ENCODE results near the gene RUBCNL. TPM values are rescaled to one million over a fixed set of nuclear protein-coding genes. Genes with fewer than 3 reads are reported as not detected.
"Not testable (repeated sequence)": the region's sequence is repeated elsewhere in the genome, so short reads cannot be mapped to it uniquely, and the experiment has no call there.

Gene RUBCNL, protein sequence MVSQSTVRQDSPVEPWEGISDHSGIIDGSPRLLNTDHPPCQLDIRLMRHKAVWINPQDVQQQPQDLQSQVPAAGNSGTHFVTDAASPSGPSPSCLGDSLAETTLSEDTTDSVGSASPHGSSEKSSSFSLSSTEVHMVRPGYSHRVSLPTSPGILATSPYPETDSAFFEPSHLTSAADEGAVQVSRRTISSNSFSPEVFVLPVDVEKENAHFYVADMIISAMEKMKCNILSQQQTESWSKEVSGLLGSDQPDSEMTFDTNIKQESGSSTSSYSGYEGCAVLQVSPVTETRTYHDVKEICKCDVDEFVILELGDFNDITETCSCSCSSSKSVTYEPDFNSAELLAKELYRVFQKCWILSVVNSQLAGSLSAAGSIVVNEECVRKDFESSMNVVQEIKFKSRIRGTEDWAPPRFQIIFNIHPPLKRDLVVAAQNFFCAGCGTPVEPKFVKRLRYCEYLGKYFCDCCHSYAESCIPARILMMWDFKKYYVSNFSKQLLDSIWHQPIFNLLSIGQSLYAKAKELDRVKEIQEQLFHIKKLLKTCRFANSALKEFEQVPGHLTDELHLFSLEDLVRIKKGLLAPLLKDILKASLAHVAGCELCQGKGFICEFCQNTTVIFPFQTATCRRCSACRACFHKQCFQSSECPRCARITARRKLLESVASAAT
- 10 to 100 TPM; 13.5 to 35.2 (median 32.6) TPM for total RNA-seq
- long read RNA-seq, donor 1, partial matches to known transcripts, result 2 of 14 reads
- long read RNA-seq, donor 1, other reads (novel, unspliced or antisense), result 9 of 14 reads
- long read RNA-seq, donor 2, partial matches to known transcripts, result 3 of 12 reads
- long read RNA-seq, donor 2, other reads (novel, unspliced or antisense), result 6 of 12 reads

DNA sequence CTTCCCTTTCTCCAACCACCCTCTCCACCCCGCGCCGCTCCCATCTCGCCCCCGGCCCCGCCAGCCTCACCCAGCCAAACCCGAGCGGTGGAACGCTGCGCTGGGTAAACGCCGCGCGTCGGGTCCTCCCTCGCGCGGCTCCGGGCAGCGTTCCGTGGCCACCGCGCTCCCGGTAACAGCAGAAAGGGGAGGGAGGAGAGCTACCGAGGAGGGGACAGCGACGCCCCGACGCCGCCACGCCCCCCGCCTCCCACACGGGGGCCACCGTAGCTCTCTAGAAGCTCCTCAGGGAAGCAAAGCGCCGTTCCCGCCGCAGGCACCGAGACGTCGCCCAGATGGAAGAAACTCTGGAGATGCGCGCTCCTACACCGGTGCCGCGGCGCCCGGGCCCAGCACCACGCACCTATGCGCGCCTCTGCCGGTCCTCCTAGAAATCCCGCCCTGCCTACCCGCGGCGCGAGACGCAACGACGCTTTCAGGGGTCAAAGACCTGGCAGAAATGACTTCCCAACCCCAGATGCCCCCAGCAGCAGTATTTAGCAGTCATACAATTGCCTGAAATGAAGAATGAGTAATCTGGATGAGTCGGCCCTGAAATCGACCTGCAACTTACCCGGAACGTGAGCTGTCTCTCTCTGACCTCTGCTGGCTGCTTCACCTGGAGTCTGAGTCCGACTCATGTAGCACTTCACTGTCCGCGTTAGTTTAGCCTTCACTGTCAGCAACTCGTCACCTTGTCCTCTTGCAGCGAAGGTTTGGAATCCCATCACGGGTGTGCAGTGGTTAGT, at the start of gene RUBCNL:
RUBCNL (minus strand) TSS at position 189 of the 788 bp plus-strand sequence. CDS start 14,777 bp downstream, outside the sequence.
- Histone ChIP-seq H3K4me1 (ENCODE audit: low read depth) (peaks cover 26% of the 10 kb centered on the region), H3K4me3 (peak within 1 kb of the TSS; percentile 23), H3K9me3 (no peaks in the 10 kb centered on the region), H3K36me3 (ENCODE audit: low read depth) (no peaks in the 10 kb centered on the region)
- DNase-seq (peak; percentile 77 to 87 (median 85)), ATAC-seq (peak; percentile 77)
- intact Hi-C loops (cut with DNase I, micrococcal nuclease), result no loop called here
- TF ChIP-seq, protein P1, sequence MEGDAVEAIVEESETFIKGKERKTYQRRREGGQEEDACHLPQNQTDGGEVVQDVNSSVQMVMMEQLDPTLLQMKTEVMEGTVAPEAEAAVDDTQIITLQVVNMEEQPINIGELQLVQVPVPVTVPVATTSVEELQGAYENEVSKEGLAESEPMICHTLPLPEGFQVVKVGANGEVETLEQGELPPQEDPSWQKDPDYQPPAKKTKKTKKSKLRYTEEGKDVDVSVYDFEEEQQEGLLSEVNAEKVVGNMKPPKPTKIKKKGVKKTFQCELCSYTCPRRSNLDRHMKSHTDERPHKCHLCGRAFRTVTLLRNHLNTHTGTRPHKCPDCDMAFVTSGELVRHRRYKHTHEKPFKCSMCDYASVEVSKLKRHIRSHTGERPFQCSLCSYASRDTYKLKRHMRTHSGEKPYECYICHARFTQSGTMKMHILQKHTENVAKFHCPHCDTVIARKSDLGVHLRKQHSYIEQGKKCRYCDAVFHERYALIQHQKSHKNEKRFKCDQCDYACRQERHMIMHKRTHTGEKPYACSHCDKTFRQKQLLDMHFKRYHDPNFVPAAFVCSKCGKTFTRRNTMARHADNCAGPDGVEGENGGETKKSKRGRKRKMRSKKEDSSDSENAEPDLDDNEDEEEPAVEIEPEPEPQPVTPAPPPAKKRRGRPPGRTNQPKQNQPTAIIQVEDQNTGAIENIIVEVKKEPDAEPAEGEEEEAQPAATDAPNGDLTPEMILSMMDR (IDR thresholded peaks at IDR 0.05), result no peak

DNA sequence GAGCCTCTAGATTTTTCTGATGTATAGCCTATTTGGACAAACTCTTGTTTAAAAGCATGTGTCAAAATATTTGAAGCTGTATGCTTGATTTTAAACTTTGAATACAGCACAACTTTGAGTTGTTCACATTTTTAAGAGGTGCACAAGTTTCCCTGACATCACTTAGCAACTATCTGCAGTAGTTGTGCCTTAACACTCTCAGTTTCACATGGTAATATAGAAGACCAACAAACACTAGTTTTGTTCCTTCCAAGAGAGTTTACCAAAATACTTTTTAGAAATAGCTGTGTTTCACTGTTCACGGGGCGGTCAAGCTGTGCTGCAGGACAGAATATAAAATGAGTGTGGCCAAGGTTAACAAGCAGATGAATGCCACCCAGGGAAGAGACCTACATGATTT, 42.5 kb upstream of the RUBCNL start:
- DNase-seq; intact Hi-C loops (cut with DNase I, micrococcal nuclease); H3K4me3 ChIP-seq; H3K9me3 ChIP-seq; H3K4me1 ChIP-seq (ENCODE audit: low read depth); ATAC-seq; H3K36me3 ChIP-seq (ENCODE audit: low read depth): not testable (repeated sequence)

DNA sequence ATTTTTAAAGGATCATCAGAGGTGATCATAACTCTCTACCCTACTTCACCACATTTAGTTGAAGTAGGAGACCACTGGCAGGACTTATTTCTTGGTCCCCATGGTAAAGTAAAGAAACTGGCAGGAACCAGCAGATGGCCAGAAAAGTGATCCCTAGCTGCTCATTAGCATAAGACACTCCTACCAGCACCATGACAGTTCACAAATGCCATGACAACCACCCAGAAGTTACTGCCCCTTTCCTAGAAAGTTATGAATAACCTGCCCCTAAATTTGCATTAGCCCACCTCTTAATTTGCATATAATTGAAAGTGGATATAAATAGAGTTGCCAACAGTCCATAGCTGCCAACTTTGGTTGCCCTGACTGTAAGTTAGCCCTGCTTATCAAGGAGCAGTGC, 18.4 kb upstream of the RUBCNL start:
- Histone ChIP-seq H3K4me3 (no peak overlapping the region), H3K36me3 (ENCODE audit: low read depth) (no peaks in the 10 kb centered on the region), H3K4me1 (ENCODE audit: low read depth) (no peaks in the 10 kb centered on the region), H3K9me3 (no peaks in the 10 kb centered on the region)
- DNase-seq, result no peak
- TF ChIP-seq, protein P1 (IDR thresholded peaks at IDR 0.05), result no peak
- ATAC-seq, result no peak
- intact Hi-C loops (cut with DNase I, micrococcal nuclease), result no loop called here

DNA sequence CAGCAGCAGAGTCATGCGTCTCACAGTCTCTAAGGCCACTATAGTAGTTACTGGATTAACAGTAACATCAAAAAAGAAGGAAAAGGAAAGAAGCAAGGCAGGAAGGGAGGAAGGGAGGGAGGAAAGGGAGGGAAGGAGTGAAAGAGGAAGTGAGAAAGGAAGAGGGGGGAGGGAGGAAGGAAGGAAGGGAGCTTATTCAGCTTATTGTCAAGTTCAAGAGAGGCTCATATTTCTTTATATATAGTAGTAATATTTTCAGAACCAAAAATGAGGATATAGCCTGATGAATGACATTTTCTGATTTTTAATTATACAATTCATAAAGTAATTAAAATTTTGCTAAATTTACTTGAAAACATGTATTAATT, 17.7 kb upstream of the RUBCNL start:
- intact Hi-C loops (cut with DNase I, micrococcal nuclease), result no loop called here
- no peak overlapping the region for H3K4me3 ChIP-seq
- H3K4me1 ChIP-seq (ENCODE audit: low read depth), result no peaks in the 10 kb centered on the region
- H3K36me3 ChIP-seq (ENCODE audit: low read depth), result no peaks in the 10 kb centered on the region
- TF ChIP-seq, protein P1 (IDR thresholded peaks at IDR 0.05), result no peak
- H3K9me3 ChIP-seq, result no peaks in the 10 kb centered on the region
- ATAC-seq, result no peak
- no peak for DNase-seq

DNA sequence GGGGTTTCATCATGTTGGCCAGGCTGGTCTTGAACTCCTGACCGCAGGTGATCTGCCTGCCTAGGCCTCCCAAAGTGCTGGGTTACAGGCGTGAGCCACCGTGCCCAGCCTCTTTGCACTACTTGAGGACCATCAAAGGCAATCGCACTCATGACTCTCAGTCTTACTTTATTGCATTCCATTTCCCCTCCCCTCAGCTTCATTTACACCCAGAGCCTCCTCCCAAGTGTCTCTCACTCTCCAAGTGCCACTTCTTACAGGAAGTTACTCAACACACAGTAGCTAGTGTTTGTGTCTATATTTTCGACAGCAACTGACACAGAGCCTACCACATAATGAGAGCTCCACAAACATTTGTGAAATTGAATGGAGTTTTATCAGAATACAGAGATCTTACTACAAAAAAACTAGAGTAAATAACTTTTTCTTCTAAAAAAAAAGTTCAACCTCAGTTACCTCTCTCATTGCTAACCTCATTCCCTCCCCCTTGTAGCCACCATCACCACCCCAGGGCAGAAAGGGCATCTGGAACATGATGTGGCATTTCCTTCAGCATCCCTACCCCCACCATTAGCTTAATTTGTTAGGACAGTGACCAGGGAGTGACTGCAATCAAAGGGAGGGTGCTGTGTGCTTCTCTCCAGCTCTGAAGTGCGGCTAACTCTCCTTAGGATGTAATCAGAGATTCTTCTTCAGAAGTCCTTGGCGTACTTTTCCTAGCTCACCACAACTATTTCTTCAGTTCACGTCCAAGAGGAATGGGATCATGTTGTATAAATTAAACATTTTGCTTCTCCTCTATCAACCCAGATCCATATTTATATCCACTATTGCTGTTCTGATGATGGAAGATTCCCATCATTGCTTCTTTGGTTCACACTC, 17.0 kb upstream of the RUBCNL start:
- ATAC-seq (peak; percentile 32), DNase-seq (no peak)
- intact Hi-C loops (cut with DNase I, micrococcal nuclease), result no loop called here
- no peaks in the 10 kb centered on the region for H3K4me1 ChIP-seq (ENCODE audit: low read depth)
- TF ChIP-seq, protein P1 (IDR thresholded peaks at IDR 0.05), result no peak
- H3K36me3 ChIP-seq (ENCODE audit: low read depth), result no peaks in the 10 kb centered on the region
- H3K4me3 ChIP-seq, result no peak overlapping the region
- no peaks in the 10 kb centered on the region for H3K9me3 ChIP-seq

Data from mucosa of descending colon (tissue), 3 donors.